Uterus (tissue), 4 donors: ENCODE data around the gene ATG16L2. TPM values are rescaled to one million over a fixed set of nuclear protein-coding genes. Genes with fewer than 3 reads are reported as not detected.

ENCODE experiments used
- DNase-seq, 2 donors: peaks; one replicate each; pipeline ENCODE4 v3.0.0-alpha.2; 2019 to 2020
- H3K27ac ChIP-seq, 2 donors: fragments of 200-600 bp; sonication (generic); 1 replicate in 1 of 2; 2 replicates in 1 of 2; pipeline ENCODE4 v1.5.1; 2016 to 2018
- H3K27me3 ChIP-seq, 2 donors: fragments of 200-600 bp; sonication (generic); one replicate each; pipeline ENCODE4 v1.5.1; 2018 to 2019; ENCODE audit warnings: control low read depth in 1 of 2
- H3K36me3 ChIP-seq, 2 donors: fragments of 200-600 bp; sonication (generic); one replicate each; pipeline ENCODE4 v1.5.1; 2019; ENCODE audit warnings: control low read depth in 1 of 2
- H3K4me1 ChIP-seq, 2 donors: fragments of 200-600 bp; sonication (generic); one replicate each; pipeline ENCODE4 v1.5.1; 2018 to 2019; ENCODE audit warnings: control low read depth in 1 of 2
- H3K4me3 ChIP-seq, 2 donors: fragments of 200-600 bp; sonication (generic); 1 replicate in 1 of 2; 2 replicates in 1 of 2; pipeline ENCODE4 v1.5.1; 2018 to 2019; ENCODE audit warnings: mild to moderate bottlenecking in 1 of 2
- H3K9me3 ChIP-seq, 2 donors: fragments of 200-600 bp; sonication (generic); one replicate each; pipeline ENCODE4 v1.5.1; 2019; ENCODE audit warnings: control low read depth in 1 of 2
- POLR2A ChIP-seq, 2 donors: fragments of 450-650 bp; IDR thresholded peaks; one replicate each; pipeline ENCODE4 v1.6.1; 2016; ENCODE audit warnings: antibody characterized with exemption in 2 of 2, mild to moderate bottlenecking in 1 of 2, moderate library complexity in 1 of 2
- intact Hi-C: fragments of 100-400 bp; cut with DNase I; formaldehyde crosslinking; loops from one replicate; pipeline ENCODE4 v1.15.1; 2023; ENCODE audit warnings: low total_unique reads
- total RNA-seq, 4 donors: library from RNA; depleted of rRNA in 3 of 4; stranded (reverse); fragments of >200 nt in 3 of 4; gene quantifications; one replicate each; pipeline versions ENCODE4 v1.1.0 to v1.2.4, GENCODE V29; 2014 to 2023
- TF ChIP-seq, protein P1 (sequence below), 4 experiments: fragments of 200-600 bp in 2 of 4; fragments of 450-650 bp in 2 of 4; sonication (generic) in 2 of 4; IDR thresholded peaks; one replicate each; pipeline ENCODE4 v1.5.1; 2016 to 2019; ENCODE audit warnings: antibody characterized with exemption in 4 of 4, mild to moderate bottlenecking in 2 of 4, moderate library complexity in 1 of 4
- donor health status: DM: yes; HTN: yes; CAD: no.

The ATG16L2 gene
- total RNA-seq, 4 donors from 2014 or later, result 20.7 to 57.6 (median 32.3) TPM

DNA sequence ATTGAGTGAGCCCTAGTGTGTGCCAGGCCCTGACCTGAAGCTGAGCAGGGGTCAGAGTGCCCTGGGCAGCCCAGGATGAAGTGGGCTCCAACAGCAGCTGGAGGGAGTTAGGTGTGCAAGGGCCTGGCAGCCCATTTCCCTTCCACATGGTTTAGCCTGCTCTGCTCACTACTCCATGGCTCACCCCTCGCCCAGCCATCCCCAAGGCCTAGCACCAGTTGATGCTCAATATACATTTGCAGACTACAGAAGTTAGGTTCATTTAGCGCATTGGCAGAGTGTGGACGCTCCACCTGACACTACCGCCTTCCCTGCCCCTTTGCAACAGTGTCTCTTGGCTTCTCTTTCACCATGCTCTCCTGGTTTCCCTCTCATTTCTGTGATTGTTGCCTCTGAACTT lies 3.8 kb downstream of the ATG16L2 start:
- Histone ChIP-seq H3K36me3 (no peaks in the 10 kb centered on the region), H3K27me3 (no peaks in the 10 kb centered on the region), H3K4me1 (peaks cover 4 to 18% of the 10 kb centered on the region in 2 donors), H3K9me3 (no peaks in the 10 kb centered on the region), H3K4me3 (no peak overlapping the region), H3K27ac (no peak overlapping the region)
- no peak for DNase-seq
- intact Hi-C loops, result no loop called here
- TF ChIP-seq, protein P1, sequence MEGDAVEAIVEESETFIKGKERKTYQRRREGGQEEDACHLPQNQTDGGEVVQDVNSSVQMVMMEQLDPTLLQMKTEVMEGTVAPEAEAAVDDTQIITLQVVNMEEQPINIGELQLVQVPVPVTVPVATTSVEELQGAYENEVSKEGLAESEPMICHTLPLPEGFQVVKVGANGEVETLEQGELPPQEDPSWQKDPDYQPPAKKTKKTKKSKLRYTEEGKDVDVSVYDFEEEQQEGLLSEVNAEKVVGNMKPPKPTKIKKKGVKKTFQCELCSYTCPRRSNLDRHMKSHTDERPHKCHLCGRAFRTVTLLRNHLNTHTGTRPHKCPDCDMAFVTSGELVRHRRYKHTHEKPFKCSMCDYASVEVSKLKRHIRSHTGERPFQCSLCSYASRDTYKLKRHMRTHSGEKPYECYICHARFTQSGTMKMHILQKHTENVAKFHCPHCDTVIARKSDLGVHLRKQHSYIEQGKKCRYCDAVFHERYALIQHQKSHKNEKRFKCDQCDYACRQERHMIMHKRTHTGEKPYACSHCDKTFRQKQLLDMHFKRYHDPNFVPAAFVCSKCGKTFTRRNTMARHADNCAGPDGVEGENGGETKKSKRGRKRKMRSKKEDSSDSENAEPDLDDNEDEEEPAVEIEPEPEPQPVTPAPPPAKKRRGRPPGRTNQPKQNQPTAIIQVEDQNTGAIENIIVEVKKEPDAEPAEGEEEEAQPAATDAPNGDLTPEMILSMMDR (IDR thresholded peaks at IDR 0.05), result no peak
- TF ChIP-seq POLR2A (IDR thresholded peaks at IDR 0.05), result no peak

- Histone ChIP-seq H3K9me3 (no peaks in the 10 kb centered on the region), H3K36me3 (no peaks in the 10 kb centered on the region), H3K27me3 (no peaks in the 10 kb centered on the region), H3K4me1 (peaks cover 4 to 17% of the 10 kb centered on the region in 2 donors), H3K4me3 (no peak overlapping the region), H3K27ac (no peak overlapping the region)
- DNase-seq, result no peak
- no peak for TF ChIP-seq POLR2A (IDR thresholded peaks at IDR 0.05)
- intact Hi-C loops, result no loop called here
Measured at GRCh38 chr11:72818971-72819370, 4.8 kb downstream of the ATG16L2 start.

DNA sequence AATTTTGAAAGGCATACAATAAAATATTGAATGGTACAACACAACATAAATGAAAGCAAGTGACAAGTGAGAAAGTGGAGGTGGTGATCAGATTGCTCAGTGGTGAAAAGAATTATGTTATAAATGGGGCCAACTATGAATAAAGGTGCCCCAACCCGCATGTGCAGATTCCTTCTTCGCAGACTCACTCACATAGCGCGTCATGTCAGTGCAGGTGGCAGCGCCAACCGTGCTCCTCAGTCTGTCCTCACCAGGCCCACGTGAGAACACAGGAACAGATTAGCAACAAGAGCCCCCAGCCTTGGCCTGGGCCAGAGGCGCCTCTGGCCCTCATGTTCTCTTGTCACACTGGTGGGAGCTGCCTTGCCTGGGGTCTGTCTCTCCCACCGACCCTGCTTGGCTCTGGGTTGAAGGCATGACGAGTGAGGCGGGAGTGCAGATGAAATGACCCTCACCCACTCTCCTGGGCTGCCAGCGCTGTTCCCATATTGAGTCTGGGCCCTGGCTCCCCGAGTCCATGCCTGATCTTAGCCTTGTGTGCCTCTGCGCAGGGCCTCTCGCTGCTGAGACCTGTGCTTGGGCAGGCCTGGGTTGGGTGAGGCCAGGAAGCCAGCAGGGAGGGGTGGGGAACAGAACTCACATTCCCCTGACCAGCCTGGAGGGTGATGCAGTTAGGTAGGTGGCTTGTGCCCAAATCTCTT lies 6.4 kb downstream of the ATG16L2 start:
- intact Hi-C loops, result no loop called here
- no peaks in the 10 kb centered on the region for H3K36me3 ChIP-seq
- peaks cover 4 to 10% of the 10 kb centered on the region in 2 donors for H3K4me1 ChIP-seq
- no peak overlapping the region for H3K27ac ChIP-seq
- DNase-seq, result no peak
- TF ChIP-seq, protein P1 (IDR thresholded peaks at IDR 0.05), result no peak
- no peak for TF ChIP-seq POLR2A (IDR thresholded peaks at IDR 0.05)
- H3K9me3 ChIP-seq, result no peaks in the 10 kb centered on the region
- no peaks in the 10 kb centered on the region for H3K27me3 ChIP-seq
- H3K4me3 ChIP-seq, result no peak overlapping the region

- intact Hi-C loops, result no loop called here
- DNase-seq, result peak; percentile 27 to 35
- peak overlapping the region; percentile 34 to 42 for H3K4me3 ChIP-seq
- no peaks in the 10 kb centered on the region for H3K9me3 ChIP-seq
- TF ChIP-seq POLR2A (IDR thresholded peaks at IDR 0.05), result no peak
- TF ChIP-seq, protein P1 (IDR thresholded peaks at IDR 0.05), result no peak
- H3K27me3 ChIP-seq, result no peaks in the 10 kb centered on the region
- peaks cover 4 to 5% of the 10 kb centered on the region in 2 donors for H3K4me1 ChIP-seq
- H3K36me3 ChIP-seq, result no peaks in the 10 kb centered on the region
- peak overlapping the region; percentile 64 to 75 for H3K27ac ChIP-seq
Measured at GRCh38 chr11:72821221-72821919, 7.2 kb downstream of the ATG16L2 start.

DNA sequence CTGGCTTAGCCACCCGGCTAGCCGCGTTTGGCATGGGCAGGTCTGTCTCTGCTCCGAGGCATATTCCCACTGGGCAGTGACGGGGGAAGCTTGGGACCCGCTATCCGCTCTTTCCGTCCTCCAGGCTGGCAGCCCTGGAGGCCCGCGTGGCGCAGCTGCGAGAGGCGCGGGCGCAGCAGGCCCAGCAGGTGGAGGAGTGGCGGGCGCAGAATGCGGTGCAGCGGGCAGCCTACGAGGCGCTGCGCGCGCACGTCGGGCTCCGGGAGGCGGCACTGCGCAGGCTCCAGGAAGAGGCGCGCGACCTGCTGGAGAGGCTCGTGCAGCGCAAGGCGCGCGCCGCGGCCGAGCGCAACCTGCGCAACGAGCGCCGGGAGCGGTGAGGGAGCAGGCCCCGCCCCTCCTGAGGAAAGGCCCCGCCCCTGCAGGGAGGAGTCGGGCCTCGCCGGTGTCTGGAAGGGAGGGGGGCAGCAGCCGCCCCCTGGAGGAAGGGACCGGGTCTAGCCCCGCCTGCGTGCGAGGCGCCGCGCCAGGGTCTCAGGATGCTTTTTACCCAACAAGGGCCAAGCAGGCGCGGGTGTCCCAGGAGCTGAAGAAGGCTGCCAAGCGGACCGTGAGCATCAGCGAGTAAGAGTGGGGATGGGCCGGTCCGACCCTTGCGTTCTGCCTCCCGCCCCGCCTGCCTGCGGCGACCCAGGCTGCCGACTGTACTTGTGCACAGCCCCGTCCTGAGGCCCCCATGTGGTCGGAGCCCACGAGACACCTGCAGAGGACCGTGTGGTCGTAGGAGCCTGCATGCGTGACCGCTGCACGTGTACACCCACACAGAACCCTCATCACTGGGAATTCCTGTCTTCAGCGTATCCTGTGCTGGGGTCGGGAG lies 7.9 kb downstream of the ATG16L2 start:
- intact Hi-C loops, result no loop called here

More for the DNA sequence above, 7.9 kb downstream of the ATG16L2 start:
- Histone ChIP-seq H3K4me1 (peaks cover 4 to 5% of the 10 kb centered on the region in 2 donors), H3K9me3 (no peaks in the 10 kb centered on the region), H3K36me3 (no peaks in the 10 kb centered on the region), H3K27me3 (no peaks in the 10 kb centered on the region), H3K27ac (peak overlapping the region; percentile 64 to 75), H3K4me3 (peak overlapping the region; percentile 34 to 42)
- peak; percentile 87 to 94 for DNase-seq
- TF ChIP-seq POLR2A (IDR thresholded peaks at IDR 0.05), result peak; percentile 9 to 67
- TF ChIP-seq, protein P1 (IDR thresholded peaks at IDR 0.05), result peak; percentile 17 to 65 (median 46)
